GM21737 (cell line): ENCODE measurements around the gene EXOC4.
A peak's percentile ranks its signal among the peaks of the same experiment; 100 is the strongest.
"Not testable (repeated sequence)": the region's sequence is repeated elsewhere in the genome, so short reads cannot be mapped to it uniquely, and the experiment has no call there.

Experiments
- ATAC-seq: cut with Tn5 transposase; IDR thresholded peaks from one replicate; pipeline ENCODE4 v1.9.1; 2021; ENCODE audit warnings: mild to moderate bottlenecking, moderate library complexity; ENCODE audit not compliant: unreplicated experiment

The EXOC4 gene

DNA sequence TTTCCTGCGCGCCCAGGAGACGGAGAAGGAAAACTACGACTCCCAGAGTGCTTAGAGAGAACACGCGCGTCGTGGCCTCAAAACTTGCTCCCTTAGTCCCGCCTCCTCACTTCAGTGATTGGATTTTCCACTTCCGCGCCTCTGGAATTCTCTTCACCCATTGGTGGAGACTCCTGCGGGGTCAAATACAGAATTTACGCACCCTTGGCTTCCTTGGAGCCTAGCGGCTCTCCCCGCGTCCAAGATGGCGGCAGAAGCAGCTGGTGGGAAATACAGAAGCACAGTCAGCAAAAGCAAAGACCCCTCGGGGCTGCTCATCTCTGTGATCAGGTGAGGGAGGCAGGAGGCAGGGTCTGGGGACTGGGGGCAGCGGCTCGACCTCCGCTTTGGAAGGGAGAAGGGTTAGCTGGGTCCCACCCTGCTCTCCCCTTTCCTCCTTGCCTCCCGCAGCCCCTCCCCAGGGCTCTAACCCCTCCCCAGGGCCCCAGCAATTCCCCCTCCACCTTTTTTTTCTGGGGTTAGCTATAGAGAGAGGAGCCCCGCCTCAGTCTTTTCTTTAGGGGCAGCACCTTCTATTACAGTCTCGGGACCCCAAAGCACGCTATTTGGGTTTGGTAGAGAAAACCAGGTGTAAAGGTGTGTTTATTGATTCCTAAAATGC is at the start of gene EXOC4:
TSS of gene EXOC4 (plus strand) at position 221 of the 661 bp plus-strand sequence.
- ATAC-seq, result peak; percentile 99

DNA sequence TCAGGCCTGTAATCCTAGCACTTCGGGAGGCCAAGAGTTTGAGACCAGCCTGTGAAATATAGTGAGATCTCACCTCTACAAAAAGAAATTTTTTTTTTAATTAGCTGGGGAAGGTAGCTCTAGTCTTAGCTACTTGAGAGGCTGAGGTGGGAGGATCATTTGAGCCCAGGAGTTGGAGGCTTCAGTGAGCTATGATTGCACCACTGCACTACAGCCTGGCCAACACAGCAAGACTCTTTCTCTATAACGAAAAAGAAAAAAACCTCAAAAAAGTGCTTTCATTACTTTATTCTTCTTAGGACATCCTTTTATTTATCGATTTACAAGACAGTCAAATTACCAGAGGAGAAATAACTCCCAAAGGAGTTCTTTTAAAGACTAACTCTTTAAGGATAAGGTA is 49.4 kb upstream of the EXOC4 start:
- no peak for ATAC-seq

DNA sequence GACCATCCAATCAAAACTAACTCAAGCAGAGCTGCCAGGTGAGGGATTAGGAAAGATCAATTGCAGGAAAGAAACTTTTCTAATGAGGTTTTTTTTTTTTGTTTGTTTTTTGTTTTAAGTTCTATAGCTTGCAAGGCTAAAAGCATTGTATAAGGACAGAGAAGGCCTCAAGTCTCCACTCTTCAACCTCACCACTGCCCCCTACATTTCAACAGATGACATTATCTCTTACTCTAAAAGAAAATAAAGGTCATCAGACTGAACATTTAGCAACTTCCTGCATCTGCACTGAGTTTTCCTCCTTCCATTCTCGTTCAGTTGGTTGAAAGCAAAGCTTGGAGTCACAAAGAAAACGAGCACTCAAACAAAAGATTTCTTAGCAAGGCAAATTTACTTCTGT is 45.2 kb upstream of the EXOC4 start:
- ATAC-seq, result no peak

- not testable (repeated sequence) for ATAC-seq
Measured at GRCh38 chr7:133210817-133211216, 42.1 kb upstream of the EXOC4 start.

DNA sequence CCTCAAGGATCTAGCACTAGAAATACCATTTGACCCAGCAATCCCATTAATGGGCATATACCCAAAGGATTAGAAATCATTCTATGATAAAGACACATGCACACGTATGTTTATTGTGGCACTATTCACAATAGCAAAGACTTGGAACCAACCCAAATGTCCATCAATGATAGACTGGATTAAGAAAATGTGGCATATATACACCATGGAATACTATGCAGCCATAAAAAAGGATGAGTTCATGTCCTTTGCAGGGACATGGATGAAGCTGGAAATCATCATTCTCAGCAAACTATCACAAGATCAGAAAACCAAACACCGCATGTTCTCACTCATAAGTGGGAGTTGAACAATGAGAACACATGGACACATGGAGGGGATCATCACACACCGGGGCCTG is 39.1 kb upstream of the EXOC4 start:
- not testable (repeated sequence) for ATAC-seq

GRCh38 chr7:133217773-133218172 is 35.1 kb upstream of the EXOC4 start:
- ATAC-seq, result no peak

DNA sequence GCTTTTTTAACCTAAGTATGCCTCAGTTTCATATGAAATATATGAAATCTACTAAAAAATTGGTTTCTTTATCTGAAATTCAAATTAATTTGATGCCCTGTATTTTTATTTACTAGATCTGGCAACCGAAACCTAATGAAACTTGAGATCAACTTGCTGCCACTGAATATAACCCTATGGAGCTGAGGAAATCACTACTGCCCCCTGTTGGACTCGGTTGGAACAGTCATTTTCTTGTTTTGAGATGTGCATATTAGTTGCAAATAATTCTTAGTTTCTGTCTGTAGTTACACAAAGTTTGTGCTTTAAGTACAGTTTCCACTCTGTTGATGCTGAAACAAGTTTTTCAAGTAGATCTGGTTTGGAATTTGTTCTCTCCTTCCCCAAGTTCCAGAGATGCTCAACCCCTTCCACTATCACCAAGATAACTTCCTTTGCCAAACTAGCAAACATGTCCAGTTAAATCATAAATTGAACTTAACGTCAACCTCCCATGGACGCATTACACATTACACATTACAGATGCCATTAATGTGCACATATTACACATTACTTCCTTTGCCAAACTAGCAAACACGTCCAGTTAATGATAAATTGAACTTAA is 22.2 kb upstream of the EXOC4 start:
- no peak for ATAC-seq

DNA sequence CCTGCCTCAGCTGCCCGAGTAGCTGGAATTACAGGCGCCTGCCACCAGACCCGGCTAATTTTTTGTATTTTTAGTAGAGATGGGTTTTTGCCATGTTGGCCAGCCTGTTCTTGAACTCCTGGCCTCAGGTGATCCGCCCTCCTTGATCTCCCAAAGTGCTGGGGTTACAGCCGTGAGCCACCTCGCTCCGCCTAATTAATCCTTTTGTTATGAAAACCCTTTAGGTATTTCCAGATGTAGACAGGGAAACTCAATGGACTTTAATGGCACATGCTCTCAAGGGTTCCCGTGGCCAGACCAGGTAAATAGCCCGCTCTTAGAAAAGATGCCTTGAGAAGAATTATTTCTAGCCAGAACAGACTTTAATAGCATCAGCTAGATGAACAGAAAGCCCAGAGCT is 19.7 kb upstream of the EXOC4 start:
- ATAC-seq, result no peak

DNA sequence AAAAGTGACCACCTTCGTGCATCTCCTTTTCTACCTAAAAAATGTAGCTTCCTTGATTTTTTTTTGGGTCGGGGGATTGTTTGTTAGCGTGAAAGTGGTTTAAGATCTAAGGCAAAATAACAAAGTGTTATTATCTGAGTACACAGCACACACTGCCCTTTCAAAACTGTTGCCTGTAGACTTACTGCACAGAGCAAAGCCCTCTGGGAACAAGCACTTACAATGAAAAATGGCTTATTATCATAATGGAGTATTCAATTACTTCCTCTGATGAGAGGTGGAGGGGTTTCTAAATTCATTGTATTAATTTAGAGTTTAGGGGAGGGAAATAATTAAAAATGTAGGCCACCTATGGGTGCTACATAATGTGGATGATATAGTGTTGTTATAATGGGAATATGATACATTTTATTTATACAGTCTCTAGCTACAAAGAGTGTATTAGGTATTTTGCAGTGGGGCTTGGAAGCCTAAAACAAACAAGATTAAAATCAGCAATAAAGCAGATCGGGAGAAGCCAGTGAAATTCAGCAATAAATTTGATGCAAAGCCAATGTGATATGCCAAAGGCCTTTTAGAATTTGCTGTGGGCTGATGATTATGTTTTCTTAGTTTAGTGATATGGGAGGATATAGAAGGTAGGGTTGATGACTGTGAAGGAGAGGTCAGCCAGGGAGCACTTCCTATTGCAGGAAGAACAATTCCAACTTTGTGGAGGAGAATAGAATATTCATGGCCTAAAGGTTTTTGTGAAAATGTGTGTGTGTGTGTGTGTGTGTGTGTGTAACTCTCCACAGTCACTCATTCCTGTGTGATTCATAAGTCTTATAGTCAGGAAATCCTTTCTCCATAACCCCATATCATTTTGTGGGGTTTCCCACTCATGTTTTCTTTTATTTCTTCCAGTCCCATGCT is 17.7 kb upstream of the EXOC4 start:
- ATAC-seq, result no peak

- no peak for ATAC-seq
Measured at GRCh38 chr7:133237545-133237944, 15.3 kb upstream of the EXOC4 start.

DNA sequence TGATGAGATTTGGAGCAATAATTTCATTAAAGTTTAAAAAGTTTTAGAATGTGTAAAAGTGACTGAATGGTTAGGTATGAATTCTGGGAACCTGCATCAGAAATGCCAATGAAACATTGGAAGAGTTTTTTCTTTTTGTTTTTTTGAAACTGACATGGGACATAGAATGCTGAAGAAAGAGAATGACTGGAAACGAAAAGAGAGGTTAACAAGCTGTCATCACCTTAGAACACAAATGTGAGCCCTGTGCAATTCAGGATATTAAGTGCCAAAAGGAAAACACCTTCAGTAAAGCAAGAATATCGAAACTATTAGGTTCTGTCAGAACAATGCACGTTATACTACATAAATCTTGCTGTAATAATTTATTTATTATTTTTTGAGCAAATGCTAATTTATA is 12.6 kb upstream of the EXOC4 start:
- ATAC-seq, result no peak

DNA sequence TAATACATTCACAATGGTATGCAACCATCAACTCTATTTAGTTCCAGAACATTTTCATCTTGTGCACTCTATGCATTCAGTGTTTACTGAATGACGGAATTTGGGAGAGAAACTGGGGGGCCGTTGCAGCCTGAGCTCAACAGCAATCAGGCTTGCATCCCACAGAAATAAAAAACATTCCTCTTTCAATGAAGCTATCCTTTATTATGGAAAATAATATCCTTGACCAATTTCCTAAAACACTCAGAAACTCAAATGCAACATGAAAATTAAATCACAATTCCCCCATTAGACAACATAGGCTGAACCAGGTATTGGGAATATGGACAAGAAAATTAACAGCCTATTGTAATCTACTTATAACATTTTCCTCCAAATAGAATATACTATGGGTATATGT is 6.3 kb upstream of the EXOC4 start:
- no peak for ATAC-seq

- no peak for ATAC-seq
Measured at GRCh38 chr7:133248901-133249300, 4.0 kb upstream of the EXOC4 start.

GRCh38 chr7:133252506-133252857 is 396 bp upstream of the EXOC4 start:
- no peak for ATAC-seq

DNA sequence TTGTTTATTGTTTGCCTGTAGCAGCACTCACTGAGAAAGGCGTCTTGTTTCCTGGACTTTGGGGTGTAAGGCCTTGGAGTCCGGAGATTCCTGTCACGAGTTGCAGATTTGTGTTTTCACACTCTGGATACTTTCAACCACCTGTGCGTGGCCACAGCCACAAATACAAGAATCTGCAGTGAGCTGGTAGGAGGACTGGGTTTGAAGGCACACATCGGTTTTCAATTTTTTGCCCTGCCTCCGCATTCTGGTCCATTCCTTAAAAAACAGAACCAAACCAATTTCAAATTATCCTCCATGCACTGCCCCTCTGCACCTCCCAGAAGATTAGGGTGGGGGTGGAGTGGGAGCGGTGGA is 619 bp downstream of the EXOC4 start:
- ATAC-seq, result no peak

DNA sequence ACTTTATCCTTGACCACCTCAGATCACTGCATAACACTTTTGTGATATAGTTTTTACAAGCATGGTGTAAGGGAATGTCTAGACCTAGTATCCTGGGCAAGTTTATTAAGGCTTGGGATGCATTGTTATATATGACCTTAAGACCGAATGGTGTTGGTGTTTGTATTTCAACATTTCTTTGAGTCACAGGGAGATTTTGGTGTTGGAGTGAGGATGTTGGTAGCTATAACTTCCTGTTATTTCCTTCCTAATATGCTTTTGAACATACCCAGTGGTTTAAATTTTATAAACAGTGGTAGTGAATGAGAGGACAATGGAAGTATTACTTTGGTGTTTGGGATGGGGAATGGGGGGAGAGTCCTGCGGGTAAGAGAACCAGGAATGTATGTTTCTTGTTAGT is 2.6 kb downstream of the EXOC4 start:
- ATAC-seq, result no peak

GRCh38 chr7:133258174-133258573 is 5.3 kb downstream of the EXOC4 start:
- no peak for ATAC-seq

DNA sequence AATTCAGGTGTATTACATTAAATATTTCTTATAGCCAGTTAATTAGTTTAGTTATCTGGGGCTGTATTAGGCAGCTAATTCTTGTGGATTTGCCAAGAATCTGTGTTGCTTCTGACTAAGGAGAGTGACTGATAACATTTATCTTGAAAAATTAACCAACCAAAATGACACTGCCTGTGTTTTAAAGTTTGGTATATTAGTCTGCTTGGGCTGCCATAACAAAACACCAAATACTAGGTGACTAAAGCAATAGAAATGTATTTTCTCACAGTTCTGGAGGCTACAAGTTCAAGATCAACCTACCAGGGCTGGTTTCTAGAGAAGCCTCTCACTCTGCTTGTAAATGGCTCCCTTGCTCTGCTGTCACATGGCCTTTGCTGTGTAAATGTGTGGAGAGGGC is 12.9 kb downstream of the EXOC4 start:
- ATAC-seq, result no peak

DNA sequence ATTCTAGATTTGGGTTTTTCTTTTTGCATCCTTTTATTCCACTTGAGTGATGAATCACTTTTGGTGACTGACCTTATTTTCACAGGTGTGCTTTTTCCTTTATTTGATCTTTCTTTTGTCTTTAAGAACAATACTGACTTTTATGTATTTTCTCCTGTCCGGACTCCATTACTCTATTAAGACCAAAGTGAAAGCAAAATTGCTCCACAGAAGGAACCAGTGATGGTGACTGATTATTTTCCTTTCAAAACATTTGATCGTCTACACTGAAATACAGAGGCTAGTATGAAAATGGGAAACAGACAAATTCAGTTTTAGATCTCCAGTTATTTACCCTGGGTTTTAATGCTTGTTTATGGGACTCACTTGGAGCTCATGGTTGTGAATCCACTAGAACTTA is 15.5 kb downstream of the EXOC4 start:
- ATAC-seq, result no peak

- ATAC-seq, result no peak
Measured at GRCh38 chr7:133272336-133272735, 19.5 kb downstream of the EXOC4 start.

DNA sequence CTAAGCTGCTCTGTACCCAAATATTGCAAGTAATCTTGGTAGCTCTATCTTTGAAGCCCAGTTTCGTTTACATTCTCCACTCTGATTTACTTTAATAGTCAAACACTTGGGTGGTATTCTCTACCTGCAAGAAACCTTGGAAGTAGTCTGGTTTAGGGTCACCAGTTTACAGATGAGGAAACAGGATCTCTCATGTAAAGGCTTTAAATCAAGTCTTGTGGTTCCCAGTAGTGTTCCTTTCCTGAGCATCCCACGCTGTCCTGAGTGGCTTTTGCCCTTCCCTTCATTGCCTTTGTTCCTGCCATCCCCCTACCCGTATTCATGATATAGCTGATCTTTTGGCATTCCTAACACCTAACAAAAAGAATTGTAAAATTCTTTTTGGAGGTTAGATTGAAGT is 20.3 kb downstream of the EXOC4 start:
- ATAC-seq, result no peak

GRCh38 chr7:133274265-133274664 is 21.4 kb downstream of the EXOC4 start:
- no peak for ATAC-seq
